ENCODE results near the gene GTF2H4.

- TF ChIP-seq, protein P1, sequence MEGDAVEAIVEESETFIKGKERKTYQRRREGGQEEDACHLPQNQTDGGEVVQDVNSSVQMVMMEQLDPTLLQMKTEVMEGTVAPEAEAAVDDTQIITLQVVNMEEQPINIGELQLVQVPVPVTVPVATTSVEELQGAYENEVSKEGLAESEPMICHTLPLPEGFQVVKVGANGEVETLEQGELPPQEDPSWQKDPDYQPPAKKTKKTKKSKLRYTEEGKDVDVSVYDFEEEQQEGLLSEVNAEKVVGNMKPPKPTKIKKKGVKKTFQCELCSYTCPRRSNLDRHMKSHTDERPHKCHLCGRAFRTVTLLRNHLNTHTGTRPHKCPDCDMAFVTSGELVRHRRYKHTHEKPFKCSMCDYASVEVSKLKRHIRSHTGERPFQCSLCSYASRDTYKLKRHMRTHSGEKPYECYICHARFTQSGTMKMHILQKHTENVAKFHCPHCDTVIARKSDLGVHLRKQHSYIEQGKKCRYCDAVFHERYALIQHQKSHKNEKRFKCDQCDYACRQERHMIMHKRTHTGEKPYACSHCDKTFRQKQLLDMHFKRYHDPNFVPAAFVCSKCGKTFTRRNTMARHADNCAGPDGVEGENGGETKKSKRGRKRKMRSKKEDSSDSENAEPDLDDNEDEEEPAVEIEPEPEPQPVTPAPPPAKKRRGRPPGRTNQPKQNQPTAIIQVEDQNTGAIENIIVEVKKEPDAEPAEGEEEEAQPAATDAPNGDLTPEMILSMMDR (IDR thresholded peaks at IDR 0.05 in 4 of 5, conservative IDR thresholded peaks at IDR 0.05 in 1 of 5) = no peak
- no peak for TF ChIP-seq POLR2A (IDR thresholded peaks at IDR 0.05)
Observed at GRCh38 chr6:30861257-30862048, 46.6 kb upstream of the GTF2H4 start.
